Stimulated activated CD4-positive, alpha-beta T cell treated with anti-CD3 and anti-CD28 coated beads, Interleukin-12 subunit alpha, Interleukin-12 subunit beta, amount 100 ng/mL, for 48 hours (primary cell): ENCODE results near the gene PPP2R3B.
A peak's percentile ranks its signal among the peaks of the same experiment; 100 is the strongest.
"Not testable (repeated sequence)": the region's sequence is repeated elsewhere in the genome, so short reads cannot be mapped to it uniquely, and the experiment has no call there.

Experiments used
- DNase-seq, 3 donors: peaks; one replicate each; pipeline ENCODE4 v3.0.0-alpha.2; 2020; ENCODE audit warnings: low read depth in 2 of 3, low spot score in 1 of 3

The PPP2R3B gene

GRCh38 chrX:405149-405548 lies 18.4 kb upstream of the PPP2R3B start:
- DNase-seq = no peak

DNA sequence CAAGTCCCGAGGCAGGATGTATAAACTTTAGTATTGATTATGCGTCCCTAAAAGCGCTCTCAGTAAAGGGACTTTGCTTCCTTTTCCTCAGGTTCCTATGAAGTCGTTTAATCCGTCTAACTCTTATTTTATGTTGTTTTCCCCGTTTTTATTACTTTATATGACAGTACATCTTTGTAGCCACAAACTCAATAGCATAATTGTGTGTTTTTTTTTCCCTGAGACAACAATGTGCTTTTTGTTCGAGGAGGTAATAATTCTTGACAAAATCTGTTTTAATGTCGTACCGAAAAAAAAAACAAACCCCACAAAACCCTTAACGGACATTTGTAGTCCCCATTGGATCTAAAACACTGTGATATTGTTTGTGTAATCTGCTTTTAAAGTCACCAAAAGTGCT lies 17.9 kb upstream of the PPP2R3B start:
- DNase-seq = no peak

DNA sequence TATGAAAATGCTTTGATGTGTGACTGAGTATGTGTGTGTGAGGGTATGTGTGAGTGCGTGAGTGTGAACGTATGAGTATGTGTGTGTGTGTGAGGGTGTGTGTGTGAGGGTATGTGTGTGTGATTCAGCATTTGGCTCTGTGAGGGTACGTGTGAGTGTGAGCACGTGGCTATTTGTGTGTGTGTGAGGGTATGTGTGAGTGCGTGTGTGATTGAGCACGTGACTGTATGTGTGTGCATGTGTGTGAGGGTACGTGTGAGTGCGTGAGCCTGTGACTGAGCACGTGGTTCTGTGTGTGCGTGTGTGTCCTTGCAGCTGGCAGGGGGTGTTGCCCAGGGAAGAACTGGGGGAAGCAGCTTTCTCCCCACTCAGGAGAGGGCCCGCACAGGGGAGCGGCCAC lies 16.1 kb upstream of the PPP2R3B start:
- DNase-seq = no peak

DNA sequence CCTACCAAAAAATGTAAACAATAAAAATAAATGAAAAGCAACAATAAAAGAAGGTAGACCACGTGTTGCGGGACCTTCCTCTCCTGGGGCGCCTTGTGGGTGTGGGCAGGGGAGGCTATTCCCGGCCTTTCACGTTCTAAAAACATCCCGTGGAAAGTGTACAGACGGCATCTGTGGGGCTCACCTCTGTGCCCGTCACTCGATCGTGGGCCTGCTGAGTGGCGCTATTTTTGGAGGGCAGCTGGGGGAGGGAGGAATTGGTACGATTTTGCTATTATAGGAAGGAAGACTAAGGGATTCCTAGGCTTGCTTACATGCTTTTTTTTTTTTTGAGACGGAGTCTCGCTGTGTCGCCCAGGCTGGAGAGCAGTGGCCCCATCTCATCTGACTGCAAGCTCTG lies 13.6 kb upstream of the PPP2R3B start:
- DNase-seq = no peak

DNA sequence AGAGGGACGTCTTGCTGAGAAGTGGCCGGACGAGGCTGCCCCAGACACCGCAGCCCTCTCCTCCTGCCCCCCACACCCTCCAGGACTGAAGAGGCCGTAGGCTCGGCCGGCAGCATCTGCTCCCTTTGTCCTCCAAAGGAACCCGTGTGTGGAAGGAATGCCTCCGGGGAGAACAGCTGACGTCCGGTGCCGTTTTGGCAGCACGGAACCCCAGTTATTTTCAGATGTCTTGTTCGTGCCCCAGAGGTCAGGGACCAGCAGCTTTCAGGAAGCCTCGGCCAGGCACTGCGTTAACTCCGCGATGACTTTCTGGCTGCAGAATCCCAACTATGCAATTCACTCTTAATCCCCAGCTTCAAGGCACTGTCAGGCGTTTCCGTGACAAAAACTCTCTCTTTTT lies 10.9 kb upstream of the PPP2R3B start:
- DNase-seq = no peak

DNA sequence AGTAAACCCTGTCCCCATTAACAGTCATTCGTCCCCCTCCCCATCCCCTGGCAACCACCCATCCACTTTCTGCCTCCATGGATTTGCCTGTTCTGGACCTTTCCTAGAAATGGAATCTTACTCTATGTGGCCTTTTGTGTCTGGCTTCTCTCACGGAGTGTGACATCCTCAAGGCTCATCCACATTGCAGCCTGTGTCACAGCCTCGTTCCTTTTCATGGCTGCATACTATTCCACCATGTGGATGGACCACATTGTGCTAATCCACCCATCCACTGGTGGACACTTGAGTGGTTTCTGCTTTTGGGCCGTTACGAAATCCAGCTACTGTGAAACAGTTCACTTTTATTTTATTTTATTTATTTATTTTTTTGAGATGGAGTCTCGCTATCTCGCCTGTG lies 8.1 kb upstream of the PPP2R3B start:
- no peak for DNase-seq

DNA sequence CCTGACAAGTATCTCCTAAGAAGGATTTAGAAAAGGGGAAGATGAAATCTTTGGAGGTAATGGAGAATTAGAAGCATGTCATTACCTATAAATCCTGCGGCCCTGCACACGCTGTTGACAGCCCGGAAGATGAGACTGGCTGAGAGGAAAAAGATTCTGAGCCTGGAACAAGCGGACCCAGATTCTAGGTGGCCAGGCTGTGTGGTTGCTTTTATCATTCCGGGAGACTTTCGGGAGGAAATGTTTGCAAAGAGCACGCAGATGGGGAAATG lies 5.8 kb upstream of the PPP2R3B start:
- DNase-seq = no peak

DNA sequence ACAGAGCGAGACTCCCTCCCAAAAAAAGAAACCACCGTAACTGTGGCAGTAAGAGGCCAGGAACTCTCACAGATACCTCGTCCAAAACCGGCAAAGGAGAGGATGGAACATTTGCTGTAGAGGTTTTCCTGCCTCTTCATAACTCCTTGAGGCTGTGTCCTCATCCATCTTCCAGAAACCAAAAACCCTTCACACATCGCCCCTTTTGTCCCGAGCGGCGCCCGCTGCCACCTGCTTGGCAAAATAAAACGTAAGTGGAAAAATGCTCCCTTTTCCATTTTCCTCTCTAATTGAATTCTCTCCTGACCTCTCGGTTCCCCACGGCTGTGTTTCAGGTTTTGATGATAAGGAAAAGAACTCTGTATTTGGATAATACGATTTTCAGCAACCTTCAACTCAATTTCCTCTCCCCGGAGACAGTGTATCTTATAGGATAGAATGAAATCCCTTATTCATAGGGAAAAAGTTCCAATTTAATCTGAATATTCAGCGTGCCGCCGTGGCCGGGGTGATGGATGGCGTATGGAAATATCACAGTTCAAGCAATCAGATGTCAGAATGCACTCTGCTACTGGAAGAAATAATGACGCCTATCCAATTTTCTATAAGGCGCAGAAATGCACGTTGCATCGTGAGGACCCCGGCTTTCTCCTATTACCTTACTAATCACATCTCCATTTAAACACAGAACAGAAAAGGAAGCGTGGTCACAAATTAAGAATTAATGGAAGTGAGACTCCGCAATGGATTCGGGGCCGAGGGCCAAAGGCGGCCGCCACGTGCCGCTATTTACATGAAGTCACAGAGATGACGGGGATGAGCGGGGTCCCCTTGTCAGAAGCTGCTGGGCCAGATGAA lies 5.2 kb upstream of the PPP2R3B start:
- DNase-seq = no peak

DNA sequence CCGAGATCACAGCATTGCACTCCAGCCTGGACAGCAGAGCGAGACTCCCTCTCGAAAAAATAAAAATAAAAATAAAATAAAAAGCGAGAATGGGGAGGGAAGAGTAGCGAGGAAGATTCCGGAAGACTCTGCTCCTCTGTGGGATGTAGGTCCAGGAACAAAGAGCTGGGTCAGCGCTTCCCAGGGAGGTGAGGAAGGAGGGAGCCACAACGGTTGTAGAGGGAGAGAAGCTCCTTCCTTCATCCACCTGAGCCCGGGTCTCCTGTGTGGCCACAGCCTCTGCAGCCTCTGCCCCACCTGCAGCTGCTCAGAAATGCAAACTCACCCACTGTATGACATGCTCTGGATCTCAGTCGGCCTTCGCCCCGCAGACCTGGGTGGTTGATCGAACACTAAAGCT lies 3.8 kb upstream of the PPP2R3B start:
- DNase-seq = no peak

DNA sequence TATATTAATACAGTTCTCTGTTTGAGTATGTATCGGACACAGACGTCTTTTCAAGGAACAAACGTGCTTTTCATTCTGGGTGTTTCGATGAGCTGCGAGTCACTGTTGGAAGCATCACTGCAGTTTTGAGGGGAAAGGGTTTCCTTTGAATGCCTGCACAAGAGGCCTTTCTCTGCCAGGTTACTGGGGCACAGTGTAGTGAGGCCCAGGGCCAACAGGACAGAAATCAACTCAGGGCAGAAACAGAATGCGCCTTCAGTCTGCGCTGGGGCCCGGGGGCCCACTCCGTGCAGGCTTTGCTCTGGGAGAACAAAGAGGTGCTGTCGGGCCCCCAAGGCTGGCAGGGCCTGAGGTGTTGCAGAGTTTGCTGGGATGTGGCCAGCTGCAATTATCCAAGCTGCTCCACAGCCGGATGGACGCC lies 2.3 kb upstream of the PPP2R3B start:
- no peak for DNase-seq

DNA sequence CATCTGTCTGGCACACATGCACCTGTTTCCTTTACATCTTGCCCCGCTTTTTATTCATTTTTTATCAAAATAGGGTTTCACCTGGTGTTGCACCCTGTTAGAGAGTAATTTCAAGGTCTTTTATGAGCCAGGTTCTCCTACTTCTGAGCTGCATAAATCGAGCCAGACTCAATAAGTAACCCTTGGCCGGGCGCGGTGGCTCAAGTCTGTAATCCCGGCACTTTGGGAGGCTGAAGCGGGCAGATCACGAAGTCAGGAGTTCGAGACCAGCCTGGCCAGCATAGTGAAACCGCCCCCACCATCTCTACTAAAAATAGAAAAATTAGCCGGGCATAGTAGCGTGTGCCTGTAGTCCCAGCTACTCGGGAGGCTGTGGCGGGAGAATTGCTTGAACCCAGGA lies 1.0 kb upstream of the PPP2R3B start:
- no peak for DNase-seq

GRCh38 chrX:386239-386767 lies 404 bp downstream of the PPP2R3B start:
- peak in 1 of 3 donors; percentile 28 for DNase-seq

GRCh38 chrX:385736-386135 lies 971 bp downstream of the PPP2R3B start:
- DNase-seq = not testable (repeated sequence)

GRCh38 chrX:384861-385260 lies 1.8 kb downstream of the PPP2R3B start:
- no peak for DNase-seq

- DNase-seq = no peak
Measured at GRCh38 chrX:378443-378842, 8.3 kb downstream of the PPP2R3B start.

DNA sequence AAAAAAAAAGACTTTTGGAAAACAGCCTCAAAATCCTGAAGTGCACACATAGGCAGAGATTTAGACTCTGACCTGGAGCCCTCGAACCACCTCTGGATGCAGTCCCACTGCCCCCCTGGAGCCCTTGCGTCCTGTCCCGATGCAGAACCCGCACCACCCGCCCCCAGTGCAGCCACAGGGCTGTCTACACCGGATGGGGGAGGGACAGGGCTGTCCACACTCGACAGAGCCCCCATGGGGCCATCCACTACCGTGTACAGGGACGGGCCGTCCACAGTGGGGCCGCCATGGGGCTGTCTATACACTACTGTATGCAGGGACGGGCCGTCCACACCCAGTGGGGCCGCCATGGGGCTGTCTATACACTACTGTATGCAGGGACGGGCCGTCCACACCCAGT lies 10.5 kb downstream of the PPP2R3B start:
- DNase-seq = not testable (repeated sequence)

GRCh38 chrX:375181-376036 lies 11.3 kb downstream of the PPP2R3B start:
- DNase-seq = no peak

- DNase-seq = no peak
Measured at GRCh38 chrX:374596-374995, 12.1 kb downstream of the PPP2R3B start.

DNA sequence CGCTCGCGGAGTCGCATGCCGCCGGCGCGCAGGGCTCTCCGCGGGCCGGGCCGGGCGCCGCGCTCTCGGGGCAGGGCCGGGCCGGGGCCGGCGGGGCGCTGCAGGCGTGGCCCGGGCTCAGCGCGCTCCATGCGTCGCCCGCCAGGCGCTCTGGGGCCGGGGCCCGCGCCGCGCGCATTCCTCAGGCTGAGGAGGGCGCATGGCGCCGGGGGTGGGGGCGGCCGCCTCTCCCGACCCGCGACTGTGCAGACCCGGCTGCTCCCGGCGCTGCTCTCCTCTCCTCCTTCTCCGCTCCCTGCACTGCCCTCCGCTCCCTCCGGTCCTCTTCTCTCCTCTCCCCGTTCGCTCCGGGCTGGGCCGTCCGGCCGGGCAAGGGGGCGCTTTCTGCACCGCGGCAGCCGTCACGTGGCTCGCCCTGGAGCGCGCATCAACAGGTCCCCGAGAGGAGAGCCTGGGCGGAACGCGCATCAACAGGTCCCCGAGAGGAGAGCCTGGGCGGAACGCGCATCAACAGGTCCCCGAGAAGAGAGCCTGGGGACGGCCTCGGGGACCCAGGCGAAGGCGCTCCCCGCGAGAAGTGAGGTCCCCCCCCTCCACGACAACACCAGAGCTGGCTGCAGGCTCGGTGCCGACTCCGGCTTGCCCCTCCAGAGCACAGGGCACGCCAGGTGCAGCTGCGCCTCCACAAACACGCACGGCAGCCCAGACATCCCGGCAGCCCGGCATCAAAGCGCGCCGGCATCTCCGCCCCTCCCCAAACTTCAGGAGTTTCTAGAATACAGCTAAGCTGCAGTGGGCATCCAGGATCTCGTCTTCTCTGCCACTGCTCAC lies 12.9 kb downstream of the PPP2R3B start:
- DNase-seq = no peak

- no peak for DNase-seq
Measured at GRCh38 chrX:372856-373640, 13.7 kb downstream of the PPP2R3B start.

GRCh38 chrX:371907-372306 lies 14.8 kb downstream of the PPP2R3B start:
- DNase-seq = no peak
